Activated CD4-positive, alpha-beta T cell treated with anti-CD3 and anti-CD28 coated beads, Interleukin-2, Interleukin-4, amounts not matched to agents 100 ng/mL and 50 ng/mL, durations not matched to agents 16 hours and 8 hours (primary cell): Measurements from ENCODE around the gene SPINK7.
"Not testable (repeated sequence)": the region's sequence is repeated elsewhere in the genome, so short reads cannot be mapped to it uniquely, and the experiment has no call there.

Experiments
- DNase-seq: peaks from one replicate; pipeline ENCODE4 v3.0.0-alpha.2; 2020; ENCODE audit warnings: low spot score

Gene SPINK7

GRCh38 chr5:148312153-148312552, at the start of gene SPINK7:
Gene SPINK7, plus strand, starts transcription at chr5:148312423. Its CDS starts 61 bp downstream, at chr5:148312484.
- no peak for DNase-seq

- DNase-seq, result no peak
Measured at GRCh38 chr5:148267962-148268361, 44.3 kb upstream of the SPINK7 start.

- no peak for DNase-seq
Measured at GRCh38 chr5:148268566-148268965, 43.7 kb upstream of the SPINK7 start, which contains the start of gene SPINK13. Gene SPINK13, plus strand, starts transcription at chr5:148268794. Its CDS starts 1,279 bp downstream, at chr5:148270073.

- DNase-seq, result not testable (repeated sequence)
Measured at GRCh38 chr5:148275129-148275528, 37.1 kb upstream of the SPINK7 start.

- DNase-seq, result not testable (repeated sequence)
Measured at GRCh38 chr5:148280893-148281292, 31.3 kb upstream of the SPINK7 start.

- DNase-seq, result not testable (repeated sequence)
Measured at GRCh38 chr5:148281336-148281735, 30.9 kb upstream of the SPINK7 start.

- peak; percentile 18 for DNase-seq
Measured at GRCh38 chr5:148290271-148291195, 21.7 kb upstream of the SPINK7 start.

- DNase-seq, result no peak
Measured at GRCh38 chr5:148297731-148298130, 14.5 kb upstream of the SPINK7 start.

GRCh38 chr5:148306446-148306845, 5.8 kb upstream of the SPINK7 start:
- no peak for DNase-seq

GRCh38 chr5:148309019-148309418, 3.2 kb upstream of the SPINK7 start:
- no peak for DNase-seq

GRCh38 chr5:148309746-148310145, 2.5 kb upstream of the SPINK7 start:
- DNase-seq, result no peak

GRCh38 chr5:148311484-148311883, 739 bp upstream of the SPINK7 start:
- no peak for DNase-seq

GRCh38 chr5:148314187-148314586, 2.0 kb downstream of the SPINK7 start:
- DNase-seq, result no peak

- no peak for DNase-seq
Measured at GRCh38 chr5:148314731-148315130, 2.5 kb downstream of the SPINK7 start.

- DNase-seq, result not testable (repeated sequence)
Measured at GRCh38 chr5:148320011-148320963, 8.1 kb downstream of the SPINK7 start.

- no peak for DNase-seq
Measured at GRCh38 chr5:148333262-148333849, 21.1 kb downstream of the SPINK7 start.

- DNase-seq, result no peak
Measured at GRCh38 chr5:148335259-148335658, 23.0 kb downstream of the SPINK7 start, which contains the start of gene SPINK9. Gene SPINK9, plus strand, starts transcription at chr5:148335559. Its CDS starts 55 bp downstream, at chr5:148335614.

GRCh38 chr5:148336704-148337435, 24.6 kb downstream of the SPINK7 start:
- DNase-seq, result no peak

GRCh38 chr5:148342371-148343045, 30.3 kb downstream of the SPINK7 start:
- no peak for DNase-seq

GRCh38 chr5:148343046-148343407, 30.8 kb downstream of the SPINK7 start:
- no peak for DNase-seq
